Measurements from ENCODE around the gene ARL8A. TPM values are rescaled to one million over a fixed set of nuclear protein-coding genes. Genes with fewer than 3 reads are reported as not detected.

Gene ARL8A
- total RNA-seq, 1 experiment from 2014 or later, result 45.6 TPM

- CTCF ChIA-PET, result interaction anchor here (0.8 to 3.7 kb wide), 3 partner anchors 116 to 221 kb away, joined by 3 to 59 read pairs (median 3); no protein-coding TSS in a partner anchor
- Histone ChIP-seq H2AFZ (ENCODE audit: low read depth, low read length, poor library complexity, severe bottlenecking) (no peak overlapping the region), H3K9me3 (ENCODE audit: control insufficient read depth in 1 of 2, insufficient read depth in 1 of 2, low read depth in 1 of 2, low read length in 2 of 2) (no peaks in the 10 kb centered on the region), H3K4me2 (ENCODE audit: low read length) (no peak overlapping the region), H3K9me2 (ENCODE audit: insufficient read depth) (no peaks in the 10 kb centered on the region), H3K4me1 (ENCODE audit: control insufficient read depth in 1 of 2, insufficient read depth in 2 of 2, low read length in 2 of 2) (peaks cover 30 to 36% of the 10 kb centered on the region in 2 experiments), H3K9ac (ENCODE audit: low read length) (no peak overlapping the region), H4K20me1 (ENCODE audit: insufficient read depth) (no peaks in the 10 kb centered on the region), H3K36me3 (ENCODE audit: control insufficient read depth in 1 of 2, insufficient read depth in 2 of 2, low read length in 2 of 2) (no peaks in the 10 kb centered on the region), H3K4me3 (replicated peaks in 1 of 2; ENCODE audit: low read depth in 1 of 2, low read length in 2 of 2) (no peak overlapping the region), H3K27me3 (ENCODE audit: insufficient read depth, low read length) (no peaks in the 10 kb centered on the region), H3K27ac (ENCODE audit: low read depth, low read length) (no peak overlapping the region), H3K79me2 (ENCODE audit: insufficient read depth, low read length) (no peaks in the 10 kb centered on the region)
- intact Hi-C loops (cut with micrococcal nuclease), result no loop called here
- DNase-seq (ENCODE audit: low read depth, low spot score) (no peak), ATAC-seq (no peak)
- TF ChIP-seq CBX3 (IDR thresholded peaks at IDR 0.05; ENCODE audit: low read depth) (no peak), EZH2 (IDR thresholded peaks at IDR 0.05) (no peak)
- RAD21 ChIA-PET (ENCODE audit: low non-redundant PET in 1 of 2, low total read pairs in 2 of 2, uncharacterized antibody in 2 of 2, unreplicated experiment in 2 of 2), result no interaction called here
- POLR2A ChIA-PET, result interaction anchor here (1.1 to 3.2 kb wide), 3 partner anchors 105 to 108 kb away, joined by 3 to 45 read pairs (median 6); partner anchors contain the start of gene ELF3
- no TSS peak for BruUV-seq (replicated peaks)
Observed at GRCh38 chr1:202116287-202116686, 28.2 kb downstream of the ARL8A start.

GRCh38 chr1:202113690-202114300 is 30.7 kb downstream of the ARL8A start:
- POLR2A ChIA-PET, result interaction anchor here (0.7 to 4.3 kb wide), 10 partner anchors 8 to 131 kb away, joined by 3 to 48 read pairs (median 4); partner anchors contain the start of genes ELF3 and GPR37L1
- H3K9me2 ChIP-seq (ENCODE audit: insufficient read depth), result no peaks in the 10 kb centered on the region

More at GRCh38 chr1:202113690-202114300, 30.7 kb downstream of the ARL8A start:
- Histone ChIP-seq H3K4me1 (ENCODE audit: control insufficient read depth in 1 of 2, insufficient read depth in 2 of 2, low read length in 2 of 2) (peaks cover 36 to 47% of the 10 kb centered on the region in 2 experiments), H3K27ac (ENCODE audit: low read depth, low read length) (no peak overlapping the region), H3K27me3 (ENCODE audit: insufficient read depth, low read length) (no peaks in the 10 kb centered on the region), H3K9ac (ENCODE audit: low read length) (0 out of 2 replicates have a peak overlapping the region, but pooled peaks have one; percentile 15), H3K4me2 (ENCODE audit: low read length) (peak overlapping the region; percentile 63), H3K9me3 (ENCODE audit: control insufficient read depth in 1 of 2, insufficient read depth in 1 of 2, low read depth in 1 of 2, low read length in 2 of 2) (no peaks in the 10 kb centered on the region), H3K4me3 (replicated peaks in 1 of 2; ENCODE audit: low read depth in 1 of 2, low read length in 2 of 2) (no peak overlapping the region), H2AFZ (ENCODE audit: low read depth, low read length, poor library complexity, severe bottlenecking) (peak overlapping the region; percentile 16), H3K79me2 (ENCODE audit: insufficient read depth, low read length) (no peaks in the 10 kb centered on the region), H4K20me1 (ENCODE audit: insufficient read depth) (no peaks in the 10 kb centered on the region), H3K36me3 (ENCODE audit: control insufficient read depth in 1 of 2, insufficient read depth in 2 of 2, low read length in 2 of 2) (no peaks in the 10 kb centered on the region)
- ChIA-PET CTCF (interaction anchor here (0.7 to 3.4 kb wide), 7 partner anchors 8 to 114 kb away, joined by 3 to 15 read pairs (median 10); partner anchors contain the start of gene ELF3), RAD21 (ENCODE audit: low non-redundant PET in 1 of 2, low total read pairs in 2 of 2, uncharacterized antibody in 2 of 2, unreplicated experiment in 2 of 2) (interaction anchor here in 1 of 2 experiments (0.7 to 1.3 kb wide), 4 partner anchors 13 to 107 kb away, joined by 3 to 4 read pairs (median 4); no protein-coding TSS in a partner anchor)
- TF ChIP-seq ZNF274 (IDR thresholded peaks at IDR 0.05; ENCODE audit: low read depth, low read length) (no peak), TCF7L2 (IDR thresholded peaks at IDR 0.05; ENCODE audit: borderline replicate concordance, extremely low read depth, insufficient read depth, insufficient read length) (no peak), EGR1 (IDR thresholded peaks at IDR 0.05; ENCODE audit: low read depth) (no peak), ELF1 (IDR thresholded peaks at IDR 0.05; ENCODE audit: borderline replicate concordance, low read depth) (no peak), REST (IDR thresholded peaks at IDR 0.05; ENCODE audit: low read depth) (no peak)
- intact Hi-C loops (cut with micrococcal nuclease), result no loop called here
- no peak for DNase-seq (ENCODE audit: low read depth, low spot score)
- BruUV-seq (replicated peaks), result no TSS peak
- peak; percentile 17; the same call in 1 of the 2 replicates for ATAC-seq
